T1000 (cell line): ENCODE data around the gene TAF5.
"Not testable (repeated sequence)": the region's sequence is repeated elsewhere in the genome, so short reads cannot be mapped to it uniquely, and the experiment has no call there.

ENCODE experiments used
- DNase-seq: peaks from one replicate; lab custom pipeline; 2025; ENCODE audit warnings: mixed read lengths; lab: John Stamatoyannopoulos, UW

TAF5 gene

GRCh38 chr10:103415581-103415980 lies 47.8 kb downstream of the TAF5 start:
- DNase-seq = no peak

GRCh38 chr10:103416436-103417147 lies 48.8 kb downstream of the TAF5 start:
- DNase-seq = peak; percentile 4

- DNase-seq = not testable (repeated sequence)
Observed at GRCh38 chr10:103417148-103417469, 49.3 kb downstream of the TAF5 start.

- no peak for DNase-seq
Observed at GRCh38 chr10:103417601-103418000, 49.8 kb downstream of the TAF5 start.

GRCh38 chr10:103419101-103419500 lies 51.3 kb downstream of the TAF5 start:
- DNase-seq = no peak

GRCh38 chr10:103423748-103424147 lies 56.0 kb downstream of the TAF5 start:
- DNase-seq = no peak

GRCh38 chr10:103427866-103428265 lies 60.1 kb downstream of the TAF5 start:
- no peak for DNase-seq

GRCh38 chr10:103428989-103429643 lies 61.3 kb downstream of the TAF5 start:
- DNase-seq = no peak

GRCh38 chr10:103429647-103430046 lies 61.9 kb downstream of the TAF5 start:
- DNase-seq = no peak

- no peak for DNase-seq
Observed at GRCh38 chr10:103431902-103432301, 64.1 kb downstream of the TAF5 start.

GRCh38 chr10:103433858-103434257 lies 66.1 kb downstream of the TAF5 start:
- DNase-seq = no peak
